Cardiac muscle cell (in vitro differentiated cells and primary cell): Measurements from ENCODE around the gene MACO1. TPM values are rescaled to one million over a fixed set of nuclear protein-coding genes. Genes with fewer than 3 reads are reported as not detected.
A peak's percentile ranks its signal among the peaks of the same experiment; 100 is the strongest.

ENCODE experiments used
- DNase-seq, 2 donors: peaks; one replicate each; pipeline versions ENCODE4 v3.0.0 to v3.0.0-alpha.2; 2010 to 2017; ENCODE audit warnings: low read depth in 1 of 2, low spot score in 1 of 2
- H3K27ac ChIP-seq: fragments of 200-600 bp; sonication (generic); 2 replicates; pipeline ENCODE4 v1.5.1; 2016
- H3K27me3 ChIP-seq: fragments of 200-600 bp; sonication (generic); 2 replicates; pipeline ENCODE4 v1.6.0; 2016; ENCODE audit warnings: control low read depth
- H3K36me3 ChIP-seq: fragments of 200-600 bp; sonication (generic); 2 replicates; pipeline ENCODE4 v1.5.1; 2016; ENCODE audit warnings: control low read depth
- H3K4me1 ChIP-seq: fragments of 200-600 bp; sonication (generic); 2 replicates; pipeline ENCODE4 v1.8.1; 2017; ENCODE audit warnings: low read depth, mild to moderate bottlenecking, mixed run types
- H3K4me3 ChIP-seq: fragments of 200-600 bp; sonication (generic); 2 replicates; pipeline ENCODE4 v1.5.1; 2016; ENCODE audit warnings: mild to moderate bottlenecking
- H3K9me3 ChIP-seq: fragments of 200-600 bp; sonication (generic); 2 replicates; pipeline ENCODE4 v1.5.1; 2017; ENCODE audit warnings: low read depth, mild to moderate bottlenecking, control low read depth
- polyA plus RNA-seq: library from polyadenylated mRNA; unstranded; fragments of >200 nt; fragmentation: Nextera tagmentation; extraction: Ambion mirVana; gene quantifications from 2 replicates; pipeline ENCODE4 v1.2.1, GENCODE V29; 2016
- total RNA-seq: library from RNA; depleted of rRNA; stranded (reverse); fragments of >200 nt; gene quantifications from 2 replicates; pipeline ENCODE4 v1.2.3, GENCODE V29; 2016
- TF ChIP-seq, protein P1 (sequence below): IDR thresholded peaks from 2 replicates; pipeline ENCODE4 v1.5.1; 2012; ENCODE audit warnings: low read depth, mild to moderate bottlenecking, low read length

MACO1 gene
- total and polyA plus RNA-seq, 2 experiments from 2014 or later = 10.6 to 13.8 TPM

DNA sequence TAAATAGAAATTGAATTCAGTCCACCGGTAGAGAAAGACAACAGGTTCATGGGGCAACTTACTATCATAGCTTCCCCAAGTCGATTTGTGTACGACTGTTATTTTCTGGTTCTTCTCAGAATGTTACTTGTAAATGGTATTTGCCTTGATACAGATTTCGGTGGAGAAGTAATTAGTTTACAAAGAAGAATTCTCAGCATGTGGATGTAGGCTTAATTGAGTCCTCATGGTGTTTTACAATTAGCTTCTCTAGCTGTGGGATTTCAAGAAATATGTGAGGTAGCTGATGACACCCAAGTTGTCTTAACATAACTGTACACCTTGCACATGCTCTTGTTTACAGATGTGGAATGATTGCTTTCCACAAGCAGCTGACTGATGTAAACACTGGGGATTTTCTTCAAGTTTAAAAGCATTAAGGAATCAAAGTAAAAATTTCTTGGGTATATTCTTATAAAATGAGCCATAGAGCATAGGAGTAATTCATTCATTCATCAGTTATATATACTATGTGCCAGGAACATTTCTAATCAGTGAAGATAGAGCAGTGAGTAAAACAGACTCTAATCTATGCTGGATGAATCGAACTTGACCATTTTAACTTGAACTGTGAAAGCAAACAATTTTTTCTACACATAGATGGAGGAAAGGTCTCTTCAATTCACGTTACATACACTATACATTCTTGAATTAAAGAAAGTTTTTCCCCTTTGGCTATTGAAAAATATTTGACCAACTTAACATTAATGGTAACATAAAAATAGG lies 1.4 kb downstream of the MACO1 start:
- H3K4me1 ChIP-seq = peaks cover 21% of the 10 kb centered on the region
- H3K27ac ChIP-seq = no peak overlapping the region
- H3K9me3 ChIP-seq = no peaks in the 10 kb centered on the region
- no peak for DNase-seq
- no peaks in the 10 kb centered on the region for H3K36me3 ChIP-seq
- no peaks in the 10 kb centered on the region for H3K27me3 ChIP-seq
- H3K4me3 ChIP-seq = peak overlapping the region; percentile 91
- TF ChIP-seq, protein P1, sequence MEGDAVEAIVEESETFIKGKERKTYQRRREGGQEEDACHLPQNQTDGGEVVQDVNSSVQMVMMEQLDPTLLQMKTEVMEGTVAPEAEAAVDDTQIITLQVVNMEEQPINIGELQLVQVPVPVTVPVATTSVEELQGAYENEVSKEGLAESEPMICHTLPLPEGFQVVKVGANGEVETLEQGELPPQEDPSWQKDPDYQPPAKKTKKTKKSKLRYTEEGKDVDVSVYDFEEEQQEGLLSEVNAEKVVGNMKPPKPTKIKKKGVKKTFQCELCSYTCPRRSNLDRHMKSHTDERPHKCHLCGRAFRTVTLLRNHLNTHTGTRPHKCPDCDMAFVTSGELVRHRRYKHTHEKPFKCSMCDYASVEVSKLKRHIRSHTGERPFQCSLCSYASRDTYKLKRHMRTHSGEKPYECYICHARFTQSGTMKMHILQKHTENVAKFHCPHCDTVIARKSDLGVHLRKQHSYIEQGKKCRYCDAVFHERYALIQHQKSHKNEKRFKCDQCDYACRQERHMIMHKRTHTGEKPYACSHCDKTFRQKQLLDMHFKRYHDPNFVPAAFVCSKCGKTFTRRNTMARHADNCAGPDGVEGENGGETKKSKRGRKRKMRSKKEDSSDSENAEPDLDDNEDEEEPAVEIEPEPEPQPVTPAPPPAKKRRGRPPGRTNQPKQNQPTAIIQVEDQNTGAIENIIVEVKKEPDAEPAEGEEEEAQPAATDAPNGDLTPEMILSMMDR = no peak

DNA sequence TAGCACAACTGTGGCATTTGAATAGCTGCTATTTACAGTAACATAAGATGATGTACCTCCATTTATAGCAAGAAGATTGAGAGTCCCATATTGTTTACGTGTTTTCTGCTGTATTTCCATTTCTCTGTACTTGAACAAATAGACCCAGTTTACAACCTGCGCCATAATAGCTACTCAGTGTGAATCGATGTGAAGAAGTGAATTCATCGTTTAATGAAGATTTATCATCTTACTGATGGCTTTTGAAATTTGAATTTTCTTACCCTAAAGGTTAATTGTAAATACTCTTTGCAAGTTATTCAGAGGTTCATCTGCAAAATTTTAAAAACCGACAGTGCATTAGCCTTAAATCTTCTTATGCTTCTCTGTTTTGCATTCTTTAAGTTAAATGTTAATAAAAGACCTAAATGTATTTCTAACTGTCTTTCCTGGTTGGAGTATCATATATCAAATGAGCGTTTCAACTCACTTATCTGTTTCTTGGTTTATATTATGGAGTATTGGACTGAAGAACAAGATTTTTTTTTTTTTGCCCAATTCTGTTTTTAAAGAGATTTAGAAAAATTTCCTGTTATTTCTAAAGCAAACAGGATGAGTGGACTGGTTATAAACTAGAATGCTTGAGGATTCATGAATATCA lies 2.2 kb downstream of the MACO1 start:
- Histone ChIP-seq H3K9me3 (no peaks in the 10 kb centered on the region), H3K4me3 (no peak overlapping the region), H3K27me3 (no peaks in the 10 kb centered on the region), H3K36me3 (no peaks in the 10 kb centered on the region), H3K4me1 (peaks cover 21% of the 10 kb centered on the region), H3K27ac (no peak overlapping the region)
- TF ChIP-seq, protein P1 = no peak
- no peak for DNase-seq

DNA sequence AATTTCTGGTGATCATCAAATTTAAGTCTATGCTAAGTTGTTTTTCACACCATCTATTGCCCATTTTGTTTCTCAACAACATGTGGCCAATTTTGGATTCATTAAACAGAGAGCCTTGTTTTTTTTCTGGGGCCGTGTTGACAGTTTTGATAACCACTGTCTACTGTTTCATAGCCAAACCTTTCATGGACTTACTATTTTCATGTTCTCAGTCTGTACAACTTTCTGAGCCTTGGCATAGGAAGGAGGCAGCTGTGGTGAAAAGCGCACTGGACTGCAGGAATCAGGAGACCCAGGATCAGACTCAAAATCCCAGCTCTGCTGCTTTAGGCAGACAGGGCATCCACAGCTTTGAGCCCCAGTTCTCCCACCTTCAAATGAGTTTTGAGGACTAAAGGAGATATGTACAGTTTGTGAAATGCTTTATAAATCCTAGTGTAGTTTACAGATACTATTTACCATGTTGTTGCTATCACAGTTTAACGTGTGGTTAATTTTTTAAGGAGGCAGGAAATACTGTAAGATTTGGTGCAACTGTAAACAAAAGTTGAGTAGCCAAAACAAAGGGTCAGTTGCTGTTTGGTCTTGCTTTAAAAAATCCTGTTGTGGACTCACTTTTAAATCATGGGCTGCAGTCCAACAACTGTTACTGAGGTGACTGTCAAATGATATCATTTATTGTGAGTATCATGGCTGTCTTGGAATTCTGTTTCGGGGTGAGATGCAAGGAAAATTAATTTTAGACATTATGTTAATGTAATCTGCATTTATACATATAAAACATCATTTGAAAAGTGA lies 2.9 kb downstream of the MACO1 start:
- Histone ChIP-seq H3K27me3 (no peaks in the 10 kb centered on the region), H3K36me3 (no peaks in the 10 kb centered on the region), H3K9me3 (no peaks in the 10 kb centered on the region), H3K27ac (no peak overlapping the region), H3K4me3 (no peak overlapping the region), H3K4me1 (peaks cover 21% of the 10 kb centered on the region)
- TF ChIP-seq, protein P1 = no peak
- peak in 1 of 2 donors; percentile 35 for DNase-seq

DNA sequence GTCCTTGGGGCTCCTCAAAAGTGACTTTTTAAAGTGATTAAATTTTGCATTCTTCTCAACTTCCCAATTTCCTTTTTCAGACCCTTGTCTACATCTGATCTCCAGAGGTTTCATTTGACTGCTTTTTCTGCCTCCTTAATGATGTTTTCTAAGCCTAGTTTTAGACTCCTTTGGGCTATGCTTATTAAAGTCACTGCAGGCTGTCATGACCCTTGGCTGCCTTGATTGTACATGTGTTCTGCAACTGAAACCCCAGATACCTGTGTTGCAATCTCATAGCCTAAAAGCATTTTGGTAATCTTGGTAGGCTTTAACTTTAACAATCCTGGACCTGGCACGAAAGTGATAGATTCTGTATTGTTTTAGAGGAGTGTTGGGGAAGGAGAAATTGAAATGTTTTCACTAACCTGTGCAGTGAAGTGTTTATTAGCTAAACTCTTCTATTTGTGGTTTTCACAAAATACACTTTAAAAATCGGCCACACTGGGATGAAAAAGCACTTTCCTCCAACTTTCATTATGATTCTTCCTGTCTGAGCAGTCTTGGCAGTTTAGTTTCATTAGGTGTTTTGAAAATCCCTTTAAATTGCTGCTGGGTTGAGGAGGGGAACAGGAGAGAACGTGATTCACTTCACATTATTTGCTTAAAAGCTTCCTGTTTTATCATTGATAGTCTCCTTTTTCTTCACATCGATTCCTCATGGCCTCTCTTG lies 4.9 kb downstream of the MACO1 start:
- TF ChIP-seq, protein P1 = no peak
- H3K27ac ChIP-seq = no peak overlapping the region

DNA sequence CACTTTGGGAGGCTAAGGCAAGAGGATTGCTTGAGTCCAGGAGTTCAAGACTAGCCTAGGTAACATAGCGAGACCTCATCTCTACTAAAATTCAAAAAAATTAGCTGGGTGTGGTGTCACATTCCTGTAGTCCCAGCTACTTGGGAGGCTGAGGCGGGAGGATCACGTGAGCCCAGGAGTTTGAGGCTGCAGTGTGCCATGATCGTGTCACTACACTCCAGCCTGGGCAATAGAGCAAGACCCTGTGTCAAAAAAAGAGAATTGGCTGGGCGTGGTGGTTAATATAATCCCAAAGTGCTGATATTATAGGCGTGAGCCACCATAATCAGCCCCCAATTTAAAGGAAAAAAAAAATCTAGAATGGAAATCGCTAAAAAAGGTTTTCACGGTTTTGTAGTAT lies 7.0 kb downstream of the MACO1 start:
- DNase-seq = no peak
- Histone ChIP-seq H3K27ac (no peak overlapping the region), H3K27me3 (no peaks in the 10 kb centered on the region), H3K36me3 (no peaks in the 10 kb centered on the region), H3K4me1 (peaks cover 10% of the 10 kb centered on the region), H3K9me3 (no peaks in the 10 kb centered on the region), H3K4me3 (no peak overlapping the region)
- TF ChIP-seq, protein P1 = no peak

More for the DNA sequence above, 4.9 kb downstream of the MACO1 start:
- Histone ChIP-seq H3K9me3 (no peaks in the 10 kb centered on the region), H3K36me3 (no peaks in the 10 kb centered on the region), H3K27me3 (no peaks in the 10 kb centered on the region), H3K4me3 (no peak overlapping the region), H3K4me1 (peaks cover 21% of the 10 kb centered on the region)
- DNase-seq = peak in 1 of 2 donors; percentile 30
